Ishikawa (cell line): ENCODE measurements around the gene NLRP9.

Experiments used
- CEBPB ChIP-seq: IDR thresholded peaks from 2 replicates; pipeline ENCODE4 v1.6.1; 2012
- CREB1 ChIP-seq: IDR thresholded peaks from 2 replicates; pipeline ENCODE4 v1.6.1; 2012; ENCODE audit warnings: low read depth
- EGR1 ChIP-seq: IDR thresholded peaks from 2 replicates; pipeline ENCODE4 v1.6.1; 2012
- EP300 ChIP-seq: IDR thresholded peaks from 2 replicates; pipeline ENCODE4 v1.6.1; 2012; ENCODE audit warnings: borderline replicate concordance
- FOXM1 ChIP-seq: IDR thresholded peaks from 2 replicates; pipeline ENCODE4 v1.6.1; 2012; ENCODE audit warnings: low read depth, borderline replicate concordance
- MAX ChIP-seq: IDR thresholded peaks from 2 replicates; pipeline ENCODE4 v1.6.1; 2012
- NFIC ChIP-seq: IDR thresholded peaks from 2 replicates; pipeline ENCODE4 v1.6.1; 2012
- RAD21 ChIP-seq: IDR thresholded peaks from 2 replicates; pipeline ENCODE4 v1.6.1; 2012; ENCODE audit warnings: low read depth
- REST ChIP-seq: IDR thresholded peaks from 2 replicates; pipeline ENCODE4 v1.6.1; 2012; ENCODE audit warnings: low read depth, mild to moderate bottlenecking
- TAF1 ChIP-seq: IDR thresholded peaks from 2 replicates; pipeline ENCODE4 v1.6.1; 2012; ENCODE audit warnings: low read depth, mild to moderate bottlenecking
- TCF12 ChIP-seq: IDR thresholded peaks from 2 replicates; pipeline ENCODE4 v1.6.1; 2012; ENCODE audit warnings: low read depth
- TEAD4 ChIP-seq: IDR thresholded peaks from 2 replicates; pipeline ENCODE4 v1.6.1; 2012
- USF1 ChIP-seq: IDR thresholded peaks from 2 replicates; pipeline ENCODE4 v1.6.1; 2012
- YY1 ChIP-seq: IDR thresholded peaks from 2 replicates; pipeline ENCODE4 v1.6.1; 2012; ENCODE audit warnings: low read depth
- ZBTB7A ChIP-seq: IDR thresholded peaks from 2 replicates; pipeline ENCODE4 v1.6.1; 2012; ENCODE audit warnings: low read depth

NLRP9 gene

GRCh38 chr19:55711719-55712118, 26.5 kb downstream of the NLRP9 start:
- TF ChIP-seq RAD21 (no peak), TEAD4 (no peak), TAF1 (no peak), EGR1 (no peak), REST (no peak), YY1 (no peak), ZBTB7A (no peak), EP300 (no peak), FOXM1 (no peak), MAX (no peak), CREB1 (no peak), NFIC (no peak), TCF12 (no peak), CEBPB (no peak), USF1 (no peak)

- TF ChIP-seq TCF12 (no peak), REST (no peak), TAF1 (no peak), NFIC (no peak), MAX (no peak), TEAD4 (no peak), CEBPB (no peak), EP300 (no peak), EGR1 (no peak)
These were observed 32.2 kb downstream of the NLRP9 start for GRCh38 chr19:55705972-55706371.

- no peak for TF ChIP-seq TAF1
- TF ChIP-seq ZBTB7A, result no peak
- TF ChIP-seq RAD21, result 0 out of 2 replicates have a peak, but pooled peaks have one; percentile 7
- TF ChIP-seq USF1, result no peak
- TF ChIP-seq EGR1, result no peak
- TF ChIP-seq YY1, result no peak
- no peak for TF ChIP-seq MAX
- no peak for TF ChIP-seq FOXM1
These were observed 33.5 kb downstream of the NLRP9 start for GRCh38 chr19:55704494-55705245.

GRCh38 chr19:55703790-55704215, 34.4 kb downstream of the NLRP9 start:
- TF ChIP-seq USF1 (no peak), MAX (no peak)

GRCh38 chr19:55702131-55702627, 36.0 kb downstream of the NLRP9 start:
- TF ChIP-seq ZBTB7A (no peak), CREB1 (no peak), TAF1 (no peak), TEAD4 (no peak), REST (no peak), USF1 (no peak), YY1 (no peak), EP300 (no peak), FOXM1 (no peak), NFIC (no peak), TCF12 (no peak), MAX (no peak), RAD21 (no peak), EGR1 (no peak), CEBPB (no peak)
